RCC 7860 (cell line): ENCODE results near the gene BPGM.
A peak's percentile ranks its signal among the peaks of the same experiment; 100 is the strongest.
"Not testable (repeated sequence)": the region's sequence is repeated elsewhere in the genome, so short reads cannot be mapped to it uniquely, and the experiment has no call there.

ENCODE experiments used
- DNase-seq: peaks from one replicate; pipeline ENCODE4 v3.0.0-alpha.2; 2015; ENCODE audit warnings: low spot score
- FAIRE-seq: peaks from 2 replicates; lab custom pipeline; 2012; peaks lifted over from hg19 to GRCh38; lab: Jason Lieb, UNC

The BPGM gene

GRCh38 chr7:134662166-134662870, 15.7 kb downstream of the BPGM start:
- DNase-seq (no peak), FAIRE-seq (no peak)

DNA sequence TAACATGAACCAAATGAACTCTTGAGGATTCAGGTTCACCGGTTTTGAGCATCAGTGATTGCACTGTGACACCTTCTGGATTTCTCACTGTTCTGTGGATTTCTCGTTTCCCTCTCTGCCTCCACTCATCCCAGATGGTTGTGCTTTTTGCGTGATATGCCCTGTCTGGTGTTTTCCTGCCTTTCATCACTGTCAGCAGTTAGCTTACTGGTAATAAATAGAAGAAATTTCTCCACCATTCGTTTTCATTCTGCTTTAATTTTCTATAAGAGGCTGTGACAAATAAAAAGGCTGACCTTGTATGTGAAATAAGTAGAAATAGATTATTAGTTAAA, 16.2 kb downstream of the BPGM start:
- DNase-seq = no peak
- no peak for FAIRE-seq

- DNase-seq, FAIRE-seq: not testable (repeated sequence)
These were observed 18.4 kb downstream of the BPGM start for GRCh38 chr7:134665045-134665444.

DNA sequence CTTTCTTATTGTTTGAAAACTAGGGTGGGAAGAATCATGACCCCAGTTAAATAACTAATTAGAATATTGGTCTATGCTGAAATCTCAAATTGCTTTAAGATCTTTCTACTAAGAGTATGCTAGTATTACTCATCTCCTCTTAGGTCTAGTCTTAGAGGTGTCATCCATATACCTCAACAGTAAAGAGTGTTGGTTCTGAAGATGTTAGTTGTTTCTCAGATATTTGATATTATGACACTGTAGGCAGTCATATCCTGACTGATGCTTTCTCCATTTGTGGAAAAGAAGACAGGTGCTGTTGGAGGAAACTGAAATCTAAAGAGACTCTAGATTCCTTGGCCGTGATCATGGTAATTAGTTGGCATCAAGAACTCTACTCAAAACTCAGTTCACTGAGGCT, 21.2 kb downstream of the BPGM start:
- DNase-seq (no peak), FAIRE-seq (no peak)

DNA sequence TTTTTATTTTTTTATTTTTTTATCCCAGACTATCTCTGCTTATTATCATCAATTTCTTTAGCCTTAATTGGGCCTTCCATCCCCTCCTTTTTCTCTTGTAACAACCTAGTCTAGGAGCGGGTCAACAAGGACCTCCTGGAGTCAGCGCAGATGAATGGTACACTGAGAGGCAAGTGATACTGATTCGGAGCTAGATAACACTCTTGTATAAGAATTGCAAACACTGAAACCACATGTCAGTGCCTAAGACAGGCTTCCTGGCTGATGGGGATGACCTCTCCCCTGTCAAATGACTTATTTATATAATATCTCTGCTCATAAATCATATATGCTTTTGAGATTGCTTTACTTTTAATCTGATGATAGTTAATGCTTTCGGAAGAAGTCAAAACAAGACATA, 22.7 kb downstream of the BPGM start:
- FAIRE-seq = no peak

GRCh38 chr7:134669845-134670373, 23.3 kb downstream of the BPGM start:
- peak; percentile 93 for DNase-seq

More for the DNA sequence above, 22.7 kb downstream of the BPGM start:
- no peak for DNase-seq

DNA sequence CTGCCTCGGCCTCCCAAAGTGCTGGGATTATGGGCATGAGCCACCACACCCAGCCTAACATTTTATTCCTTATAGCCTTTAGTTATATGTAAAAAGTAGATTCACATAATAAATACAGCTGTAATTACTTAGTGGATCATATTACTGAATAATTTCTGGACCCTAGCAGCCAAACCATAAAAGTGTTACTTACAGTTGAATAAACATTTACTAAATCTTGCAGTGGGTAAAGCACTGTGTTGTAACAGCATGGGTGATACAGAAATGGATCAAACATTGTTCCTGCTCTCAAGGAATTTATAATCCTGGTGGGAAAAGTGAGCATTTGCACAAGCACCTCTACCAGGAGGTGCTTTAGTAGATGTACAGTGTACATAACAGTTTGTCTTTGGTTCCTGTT, 25.0 kb downstream of the BPGM start:
- no peak for FAIRE-seq
- no peak for DNase-seq

More at GRCh38 chr7:134669845-134670373, 23.3 kb downstream of the BPGM start:
- FAIRE-seq = peak; percentile 71

GRCh38 chr7:134674424-134674823, 27.8 kb downstream of the BPGM start:
- FAIRE-seq = no peak
- DNase-seq = no peak

DNA sequence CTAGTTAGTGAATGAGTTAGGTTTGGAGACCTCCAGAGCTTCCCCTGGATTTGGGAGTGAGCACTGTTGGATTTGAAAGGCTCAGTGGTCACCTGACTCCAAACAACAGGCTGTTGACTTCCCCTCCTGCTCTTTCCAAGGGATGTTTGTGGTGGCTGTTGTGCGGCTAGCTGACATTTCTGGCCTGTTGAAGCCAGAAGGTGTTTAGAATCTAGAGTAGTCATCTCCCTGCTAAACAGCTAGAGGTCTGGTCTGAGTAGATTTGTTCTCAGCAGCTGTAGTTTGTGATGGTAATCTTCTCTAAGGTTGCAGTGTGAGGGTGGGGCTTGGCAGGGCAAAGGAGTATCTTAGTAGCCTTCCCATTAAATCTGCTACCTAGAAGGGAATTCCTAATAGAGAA, 30.1 kb downstream of the BPGM start:
- FAIRE-seq (no peak), DNase-seq (no peak)

DNA sequence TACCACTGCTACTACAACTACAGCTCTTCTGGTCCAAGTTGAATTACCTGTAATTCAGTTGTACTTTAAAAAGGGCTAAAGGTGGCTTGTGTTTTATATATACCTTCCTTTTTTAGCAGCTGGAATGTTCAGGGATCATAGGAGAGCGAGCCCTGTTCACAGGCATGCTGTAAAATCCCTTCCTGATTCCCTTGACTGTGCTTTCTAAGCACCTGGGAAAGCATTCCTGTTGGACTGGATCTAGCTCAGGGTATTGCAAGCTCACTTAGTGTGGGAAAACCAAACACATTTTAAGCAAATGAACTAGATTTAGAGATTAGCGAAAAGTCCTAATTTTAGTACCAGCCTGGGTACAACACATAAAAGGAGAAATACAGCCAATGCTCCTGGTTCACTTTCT, 31.5 kb downstream of the BPGM start:
- FAIRE-seq = no peak
- DNase-seq = no peak

DNA sequence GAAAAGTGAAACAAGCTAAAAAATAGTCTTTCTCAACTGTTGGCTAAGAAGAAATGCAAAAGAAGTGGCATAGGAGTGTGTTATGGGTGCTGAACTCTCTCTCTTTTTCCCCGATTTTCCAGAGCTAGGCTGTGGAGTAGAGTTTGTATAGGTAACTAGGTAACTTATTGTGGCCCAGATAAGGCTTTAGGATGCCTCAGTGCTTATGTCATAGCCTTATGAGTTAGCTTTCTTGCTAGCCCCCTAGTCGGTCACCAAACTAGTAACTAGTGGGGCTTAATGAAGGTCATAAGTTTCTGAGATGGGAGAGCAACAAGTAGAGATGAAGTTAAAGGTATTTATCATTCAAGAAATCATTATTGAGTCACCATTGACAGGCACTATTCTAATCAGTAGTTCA, 32.4 kb downstream of the BPGM start:
- FAIRE-seq (no peak), DNase-seq (peak; percentile 21)

GRCh38 chr7:134684165-134684564, 37.5 kb downstream of the BPGM start:
- FAIRE-seq = peak; percentile 63
- DNase-seq = no peak

DNA sequence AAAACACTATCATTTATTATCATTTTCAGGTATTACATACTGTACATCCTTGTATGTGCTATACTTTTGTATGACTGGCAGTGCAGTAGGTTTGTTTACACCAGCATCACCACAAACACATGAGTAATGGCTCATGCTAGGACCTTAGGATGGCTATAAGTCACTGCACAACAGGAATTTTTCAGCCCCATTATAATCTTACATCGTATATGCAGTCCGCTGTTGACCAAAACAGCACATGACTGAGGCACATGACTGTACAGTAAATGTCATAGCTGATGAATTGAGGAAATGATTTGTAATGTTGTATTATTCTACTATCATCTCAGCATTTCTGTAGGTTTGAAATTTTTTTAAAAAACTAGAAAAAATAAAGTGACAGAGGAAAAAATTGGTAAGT, 38.6 kb downstream of the BPGM start:
- DNase-seq (peak; percentile 56), FAIRE-seq (peak; percentile 48)

- peak; percentile 51 for DNase-seq
- FAIRE-seq = peak; percentile 72
These were observed 40.1 kb downstream of the BPGM start for GRCh38 chr7:134686786-134687185.

DNA sequence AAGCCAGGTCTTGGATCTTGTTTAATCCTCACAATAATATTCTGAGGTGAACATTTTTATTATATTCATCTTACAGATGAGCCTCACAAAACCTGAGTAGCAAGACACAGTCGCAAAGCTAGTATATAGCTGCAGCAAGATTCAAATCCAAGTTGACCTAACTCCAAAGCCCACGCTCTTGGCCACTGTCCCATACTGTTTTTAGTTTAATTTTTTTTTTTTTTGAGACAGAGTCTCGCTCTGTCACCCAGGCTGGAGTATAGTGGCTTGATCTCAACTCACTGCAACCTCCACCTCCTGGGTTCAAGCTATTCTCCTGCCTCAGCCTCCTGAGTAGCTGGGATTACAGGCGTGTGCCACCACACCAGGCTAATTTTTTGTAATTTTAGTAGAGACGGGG, 42.9 kb downstream of the BPGM start:
- FAIRE-seq, DNase-seq: not testable (repeated sequence)

GRCh38 chr7:134690016-134690415, 43.4 kb downstream of the BPGM start:
- DNase-seq (peak; percentile 48), FAIRE-seq (peak; percentile 79)

GRCh38 chr7:134690614-134691504, 44.2 kb downstream of the BPGM start:
- FAIRE-seq (no peak), DNase-seq (no peak)

GRCh38 chr7:134691546-134692343, 45.1 kb downstream of the BPGM start:
- FAIRE-seq = no peak
- DNase-seq = no peak

DNA sequence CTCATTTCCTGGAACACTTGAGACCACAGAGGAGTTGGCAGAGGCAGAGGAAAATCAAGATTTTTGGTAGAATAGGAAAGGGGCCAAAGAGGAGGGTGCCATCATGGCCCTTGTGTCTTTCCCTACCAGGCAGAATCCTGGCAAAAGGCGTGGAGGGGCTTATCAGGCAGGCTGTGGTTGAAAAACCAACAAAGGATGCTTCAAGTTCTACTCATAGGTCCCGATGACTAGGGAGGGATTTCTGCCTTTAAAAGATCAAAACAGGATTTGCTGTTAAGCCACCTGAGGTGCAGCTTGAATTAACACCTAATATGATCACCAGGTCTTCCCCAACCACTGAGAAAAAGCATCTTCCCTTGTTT, 45.7 kb downstream of the BPGM start:
- FAIRE-seq = no peak
- DNase-seq = no peak

- FAIRE-seq (peak; percentile 44), DNase-seq (peak; percentile 65)
These were observed 46.6 kb downstream of the BPGM start for GRCh38 chr7:134693256-134693655.

GRCh38 chr7:134694299-134694698, 47.6 kb downstream of the BPGM start:
- DNase-seq (no peak), FAIRE-seq (no peak)
